Mucosa of descending colon (tissue), 3 donors: ENCODE measurements around the gene MLLT3. TPM values are rescaled to one million over a fixed set of nuclear protein-coding genes. Genes with fewer than 3 reads are reported as not detected.

Experiments used
- ATAC-seq: fragments of 200-7000 bp; cut with Tn5 transposase; one replicate; pipeline ENCODE4 v1.9.1; 2020; ENCODE audit warnings: mild to moderate bottlenecking, moderate library complexity
- DNase-seq, 3 donors: peaks; one replicate each; pipeline ENCODE4 v3.0.0-alpha.2; 2020
- H3K36me3 ChIP-seq: fragments of 200-600 bp; one replicate; pipeline ENCODE4 v1.8.0; 2021; ENCODE audit warnings: low read depth, mild to moderate bottlenecking
- H3K4me1 ChIP-seq: fragments of 200-600 bp; one replicate; pipeline ENCODE4 v1.8.0; 2021; ENCODE audit warnings: low read depth, mild to moderate bottlenecking
- H3K4me3 ChIP-seq: fragments of 200-600 bp; one replicate; pipeline ENCODE4 v1.8.0; 2021; ENCODE audit warnings: mild to moderate bottlenecking
- H3K9me3 ChIP-seq: fragments of 200-600 bp; one replicate; pipeline ENCODE4 v1.8.0; 2021; ENCODE audit warnings: mild to moderate bottlenecking
- CTCF ChIP-seq: fragments of 200-600 bp; IDR thresholded peaks from one replicate; pipeline ENCODE4 v1.8.0; 2022; ENCODE audit warnings: antibody characterized with exemption, mild to moderate bottlenecking
- intact Hi-C, 2 donors: fragments of 100-400 bp; cut with DNase I in 1 of 2; cut with micrococcal nuclease in 1 of 2; formaldehyde crosslinking; loops; one replicate each; pipeline versions ENCODE4 v1.11.0 to v1.11.1; 2022; cut with DNase I, micrococcal nuclease
- total RNA-seq, 3 donors: library from RNA; stranded (reverse); fragmentation: NEBNext Ultra II Directional in 2 of 3; extraction: Animal tissue kit (Norgen Biotek cat#: 25700) in 2 of 3; gene quantifications; one replicate each; pipeline versions ENCODE4 v1.2.1 to v1.2.4, GENCODE V29; 2021 to 2023
- donor health status: DM: no; HTN: no; CAD: no; lungs with moderate emphysema.
- donor health status: DM: no; HTN: no; CAD: no.
- donor health status: DM: no; HTN: yes; CAD: no.

MLLT3 gene
- total RNA-seq, 3 donors from 2014 or later, result 35.1 to 53.7 (median 46.5) TPM

- no peaks in the 10 kb centered on the region for H3K9me3 ChIP-seq
- ATAC-seq, result no peak
- H3K4me3 ChIP-seq, result no peak overlapping the region
- intact Hi-C loops, result no loop called here
- H3K36me3 ChIP-seq, result no peaks in the 10 kb centered on the region
- peaks cover 10% of the 10 kb centered on the region for H3K4me1 ChIP-seq
- DNase-seq, result no peak
- TF ChIP-seq CTCF, result no peak
Measured at GRCh38 chr9:20472342-20473045, 149.8 kb downstream of the MLLT3 start.

- H3K36me3 ChIP-seq, result no peaks in the 10 kb centered on the region
- no peak for ATAC-seq
- DNase-seq, result no peak
- intact Hi-C loops, result no loop called here
- peaks cover 1% of the 10 kb centered on the region for H3K4me1 ChIP-seq
- no peak overlapping the region for H3K4me3 ChIP-seq
- TF ChIP-seq CTCF, result no peak
- no peaks in the 10 kb centered on the region for H3K9me3 ChIP-seq
Measured at GRCh38 chr9:20466328-20467008, 155.8 kb downstream of the MLLT3 start.

GRCh38 chr9:20464242-20464641, 158.1 kb downstream of the MLLT3 start:
- H3K9me3 ChIP-seq, result no peaks in the 10 kb centered on the region
- DNase-seq (no peak), ATAC-seq (no peak)
- H3K36me3 ChIP-seq, result no peaks in the 10 kb centered on the region
- intact Hi-C loops, result no loop called here
- TF ChIP-seq CTCF, result no peak
- no peak overlapping the region for H3K4me3 ChIP-seq
- H3K4me1 ChIP-seq, result no peaks in the 10 kb centered on the region

GRCh38 chr9:20463823-20464222, 158.5 kb downstream of the MLLT3 start:
- Histone ChIP-seq H3K4me3 (no peak overlapping the region), H3K9me3 (no peaks in the 10 kb centered on the region), H3K4me1 (no peaks in the 10 kb centered on the region), H3K36me3 (no peaks in the 10 kb centered on the region)
- no peak for TF ChIP-seq CTCF
- intact Hi-C loops, result no loop called here
- ATAC-seq, result no peak
- no peak for DNase-seq

- DNase-seq, result no peak
- H3K4me1 ChIP-seq, result no peaks in the 10 kb centered on the region
- H3K4me3 ChIP-seq, result no peak overlapping the region
- no peak for TF ChIP-seq CTCF
- no peaks in the 10 kb centered on the region for H3K9me3 ChIP-seq
- intact Hi-C loops, result no loop called here
- no peaks in the 10 kb centered on the region for H3K36me3 ChIP-seq
- ATAC-seq, result no peak
Measured at GRCh38 chr9:20462410-20462809, 159.9 kb downstream of the MLLT3 start.
